Stimulated activated CD4-positive, alpha-beta T cell treated with anti-CD3 and anti-CD28 coated beads, Interleukin-2, amount 100 ng/mL, for 24 hours (primary cell): ENCODE results near the gene ZNF391.
"Not testable (repeated sequence)": the region's sequence is repeated elsewhere in the genome, so short reads cannot be mapped to it uniquely, and the experiment has no call there.

Experiments used
- DNase-seq, 2 donors: peaks; one replicate each; pipeline ENCODE4 v3.0.0-alpha.2; 2020

Gene ZNF391

DNA sequence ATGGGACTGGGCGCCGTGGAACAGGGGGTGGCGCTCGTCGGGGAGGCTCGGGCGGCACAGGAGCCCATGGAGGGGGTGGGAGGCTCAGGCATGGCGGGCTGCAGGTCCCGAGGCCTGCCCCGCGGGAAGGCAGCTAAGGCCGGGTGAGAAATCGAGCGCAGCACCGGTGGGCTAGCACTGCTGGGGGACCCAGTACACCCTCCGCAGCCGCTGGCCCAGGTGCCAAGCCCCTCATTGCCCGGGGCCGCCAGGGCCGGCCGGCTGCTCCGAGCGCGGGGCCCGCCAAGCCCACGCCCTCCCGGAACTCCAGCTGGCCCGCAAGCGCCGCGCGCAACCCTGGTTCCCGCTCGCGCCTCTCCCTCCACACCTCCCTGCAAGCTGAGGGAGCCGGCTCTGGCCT lies 36.3 kb downstream of the ZNF391 start:
- DNase-seq = not testable (repeated sequence)

GRCh38 chr6:27426045-27426620 lies 37.6 kb downstream of the ZNF391 start:
- no peak for DNase-seq

GRCh38 chr6:27428502-27428901 lies 39.9 kb downstream of the ZNF391 start:
- no peak for DNase-seq

- no peak for DNase-seq
These were observed 40.4 kb downstream of the ZNF391 start for GRCh38 chr6:27428966-27429365.

- no peak for DNase-seq
These were observed 45.2 kb downstream of the ZNF391 start for GRCh38 chr6:27433714-27434113.

DNA sequence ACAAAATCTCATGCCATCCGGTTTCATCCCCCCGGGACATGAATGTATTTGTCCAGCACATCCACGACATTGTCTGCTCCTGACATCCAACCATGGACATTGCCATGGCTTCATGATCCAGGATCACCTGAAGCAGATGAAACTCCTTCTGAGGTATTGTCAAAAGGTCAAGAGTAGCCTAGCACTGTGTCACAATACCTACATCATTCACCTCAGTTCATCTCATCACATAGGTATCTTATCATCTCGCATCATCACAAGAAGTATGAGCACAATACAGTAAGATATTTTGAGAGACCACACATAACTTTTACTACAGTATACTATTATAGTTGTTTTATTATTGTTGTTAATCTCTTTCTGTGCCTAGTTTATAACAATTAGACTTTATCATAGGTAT lies 50.8 kb downstream of the ZNF391 start:
- no peak for DNase-seq

DNA sequence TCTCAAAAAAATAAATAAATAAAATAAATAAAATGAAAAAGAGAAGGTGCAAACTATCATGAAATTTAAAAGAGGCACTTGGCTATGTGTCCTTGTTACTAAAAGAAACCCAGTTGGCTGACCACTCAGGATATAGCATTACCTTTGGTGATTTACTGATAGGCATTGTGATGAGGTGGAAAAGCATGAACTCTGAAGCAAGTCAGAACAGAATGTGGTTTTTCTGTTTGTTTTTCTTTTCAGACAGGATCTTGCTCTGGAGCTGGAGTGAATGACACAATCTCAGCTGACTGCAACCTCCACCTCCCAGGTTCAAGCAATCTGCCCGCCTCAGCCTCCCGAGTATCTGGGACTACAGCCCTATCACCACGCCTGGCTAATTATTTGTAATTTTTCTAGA lies 52.4 kb downstream of the ZNF391 start:
- no peak for DNase-seq

- DNase-seq = no peak
These were observed 54.4 kb downstream of the ZNF391 start for GRCh38 chr6:27442932-27443331.

DNA sequence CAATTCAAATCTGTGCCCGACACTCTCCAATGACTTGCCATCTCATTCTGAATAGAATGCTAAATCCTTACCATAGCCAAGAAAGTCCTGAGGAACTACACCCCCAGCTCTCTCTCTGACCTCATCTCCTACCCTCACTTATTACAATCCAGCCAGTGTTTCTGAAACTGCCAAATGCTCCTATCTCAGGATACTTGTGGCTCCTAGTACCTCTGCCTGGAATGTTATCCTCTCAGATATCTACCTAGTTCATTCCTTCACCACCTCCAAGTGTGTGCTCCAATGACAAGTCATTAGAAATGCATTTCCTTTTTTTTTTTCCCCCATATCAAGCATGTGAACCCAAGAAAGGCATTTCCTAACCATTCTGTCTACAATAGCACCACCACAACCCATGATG lies 59.9 kb downstream of the ZNF391 start:
- no peak for DNase-seq

GRCh38 chr6:27451660-27452390 lies 63.3 kb downstream of the ZNF391 start:
- DNase-seq = no peak

DNA sequence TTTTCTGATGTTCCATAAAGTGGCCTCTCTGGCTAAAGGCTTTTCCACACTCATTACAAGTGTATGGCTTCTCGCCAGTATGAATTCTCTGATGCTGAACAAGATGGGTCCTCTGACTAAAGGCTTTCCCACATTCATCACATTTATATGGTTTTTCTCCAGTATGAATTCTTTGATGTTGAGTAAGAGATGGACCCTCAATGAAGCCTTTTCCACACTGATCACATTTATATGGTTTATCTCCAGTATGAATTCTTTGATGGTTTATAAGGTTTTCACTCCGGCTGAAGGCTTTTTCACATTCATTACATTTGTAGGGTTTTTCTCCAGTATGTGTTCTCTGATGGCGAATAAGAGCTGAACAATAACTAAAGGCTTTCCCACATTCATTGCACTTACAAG lies 63.9 kb downstream of the ZNF391 start:
- no peak for DNase-seq
